ENCODE results near the gene BCOR.

GRCh38 chrX:40066700-40067099 lies 31.1 kb downstream of the BCOR start:
- no peak for TF ChIP-seq POLR2A (IDR thresholded peaks at IDR 0.05; ENCODE audit: low read depth, low read length)
- no peak for TF ChIP-seq POLR2AphosphoS5 (IDR thresholded peaks at IDR 0.05; ENCODE audit: low read depth, low read length)

All from GM12891 (cell line).